ENCODE results near the gene COPS2.

COPS2 gene

GRCh38 chr15:49155834-49156627 is 632 bp upstream of the COPS2 start:
- DNase-seq, result no peak

GRCh38 chr15:49154799-49155109 is 645 bp downstream of the COPS2 start:
- DNase-seq, result no peak

GRCh38 chr15:49154359-49154758 is 1.0 kb downstream of the COPS2 start:
- peak; percentile 25 for DNase-seq

- no peak for DNase-seq
Measured at GRCh38 chr15:49152552-49153312, 2.7 kb downstream of the COPS2 start.

GRCh38 chr15:49151831-49152230 is 3.6 kb downstream of the COPS2 start:
- DNase-seq, result no peak

GRCh38 chr15:49148727-49149126 is 6.7 kb downstream of the COPS2 start:
- DNase-seq, result peak; percentile 47

- DNase-seq, result no peak
Measured at GRCh38 chr15:49148298-49148697, 7.1 kb downstream of the COPS2 start.

- peak; percentile 46 for DNase-seq
Measured at GRCh38 chr15:49145651-49146609, 9.5 kb downstream of the COPS2 start.

- DNase-seq, result no peak
Measured at GRCh38 chr15:49137861-49138260, 17.5 kb downstream of the COPS2 start.

GRCh38 chr15:49135911-49136310 is 19.5 kb downstream of the COPS2 start:
- no peak for DNase-seq

- no peak for DNase-seq
Measured at GRCh38 chr15:49135342-49135857, 20.0 kb downstream of the COPS2 start.

- DNase-seq, result no peak
Measured at GRCh38 chr15:49134683-49135341, 20.6 kb downstream of the COPS2 start.

GRCh38 chr15:49131403-49131802 is 24.0 kb downstream of the COPS2 start:
- no peak for DNase-seq

- DNase-seq, result no peak
Measured at GRCh38 chr15:49124371-49124770, 31.0 kb downstream of the COPS2 start.

GRCh38 chr15:49122541-49123062 is 32.8 kb downstream of the COPS2 start:
- no peak for DNase-seq

GRCh38 chr15:49121901-49122300 is 33.5 kb downstream of the COPS2 start:
- DNase-seq, result no peak

- no peak for DNase-seq
Measured at GRCh38 chr15:49120832-49121231, 34.6 kb downstream of the COPS2 start.

GRCh38 chr15:49116108-49116857 is 39.1 kb downstream of the COPS2 start:
- no peak for DNase-seq

GRCh38 chr15:49115062-49115461 is 40.3 kb downstream of the COPS2 start:
- no peak for DNase-seq

GRCh38 chr15:49110158-49110944 is 45.0 kb downstream of the COPS2 start:
- no peak for DNase-seq

- DNase-seq, result no peak
Measured at GRCh38 chr15:49103002-49103401, 52.4 kb downstream of the COPS2 start.
